Germinal center (tissue), 1 donor: ENCODE measurements around the gene GMDS.

Source experiments
- DNase-seq: peaks from one replicate; pipeline ENCODE4 v3.0.0; 2012; ENCODE audit warnings: mixed read lengths, low spot score

GMDS gene

DNA sequence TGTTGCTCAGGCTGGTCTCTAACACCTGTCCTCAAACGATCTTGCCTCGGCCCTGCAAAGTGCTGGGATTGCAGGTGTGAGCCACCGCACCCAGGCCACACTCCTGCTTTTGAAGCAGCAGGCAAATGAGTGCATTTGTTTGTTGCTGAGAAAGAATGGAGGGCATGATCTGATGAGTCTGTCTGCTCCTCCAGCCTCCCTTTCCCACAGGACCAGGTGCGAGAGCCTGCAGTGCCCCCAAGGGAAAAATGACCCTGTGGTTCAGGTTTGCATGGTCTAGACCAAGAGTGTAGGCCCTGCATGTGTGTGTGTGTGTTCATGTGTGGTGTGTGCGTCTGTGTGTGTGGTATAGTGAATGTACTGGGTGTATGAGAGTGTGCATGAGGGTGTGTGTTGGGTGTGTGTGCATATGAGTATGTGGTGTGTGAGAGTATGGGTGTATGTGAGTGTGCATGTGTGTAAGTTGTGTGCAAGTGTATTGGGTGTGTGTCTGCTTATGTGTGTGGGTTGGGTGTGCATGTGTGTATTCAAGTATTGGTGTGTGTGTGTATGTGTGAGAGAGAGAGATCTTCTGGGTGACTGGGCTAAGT lies 658.4 kb downstream of the GMDS start:
- no peak for DNase-seq

DNA sequence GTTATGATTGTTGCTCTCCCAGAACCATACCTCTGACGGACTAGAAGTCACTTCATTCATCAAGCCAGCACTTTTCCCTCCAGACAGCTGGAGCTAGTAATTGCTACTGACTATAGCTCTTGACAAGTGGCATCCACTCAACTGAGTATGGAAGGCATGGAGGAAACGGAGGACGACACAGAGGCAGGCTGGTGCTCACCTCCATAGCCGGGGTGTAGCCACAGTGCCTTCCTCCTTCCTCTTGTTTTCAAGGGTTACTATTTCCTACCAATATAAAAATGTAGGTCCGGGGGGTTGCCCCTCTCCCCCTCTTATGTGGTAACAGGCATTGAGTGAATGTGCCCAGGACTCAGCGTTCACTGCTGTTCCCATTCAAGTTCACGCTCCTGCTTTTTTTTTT lies 659.1 kb downstream of the GMDS start:
- no peak for DNase-seq

DNA sequence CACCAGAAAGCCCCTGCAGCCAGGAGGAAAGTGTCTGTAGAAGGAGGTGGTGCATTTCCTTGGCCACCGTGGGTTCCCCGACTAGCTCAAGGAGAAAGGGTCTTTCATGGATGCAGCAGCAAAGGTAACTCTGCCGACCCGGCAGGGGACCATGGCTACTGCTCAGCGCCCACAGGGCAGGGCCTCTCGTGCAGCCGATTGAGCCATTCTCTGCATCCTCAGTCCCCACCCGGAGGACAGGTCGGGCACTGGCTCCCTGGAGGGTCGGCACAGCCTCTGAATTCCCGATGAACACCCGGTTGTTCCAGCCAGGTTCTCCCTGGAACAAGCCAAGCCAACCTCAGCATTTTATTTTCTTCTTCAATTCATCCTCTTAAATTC lies 659.7 kb downstream of the GMDS start:
- DNase-seq, result no peak

DNA sequence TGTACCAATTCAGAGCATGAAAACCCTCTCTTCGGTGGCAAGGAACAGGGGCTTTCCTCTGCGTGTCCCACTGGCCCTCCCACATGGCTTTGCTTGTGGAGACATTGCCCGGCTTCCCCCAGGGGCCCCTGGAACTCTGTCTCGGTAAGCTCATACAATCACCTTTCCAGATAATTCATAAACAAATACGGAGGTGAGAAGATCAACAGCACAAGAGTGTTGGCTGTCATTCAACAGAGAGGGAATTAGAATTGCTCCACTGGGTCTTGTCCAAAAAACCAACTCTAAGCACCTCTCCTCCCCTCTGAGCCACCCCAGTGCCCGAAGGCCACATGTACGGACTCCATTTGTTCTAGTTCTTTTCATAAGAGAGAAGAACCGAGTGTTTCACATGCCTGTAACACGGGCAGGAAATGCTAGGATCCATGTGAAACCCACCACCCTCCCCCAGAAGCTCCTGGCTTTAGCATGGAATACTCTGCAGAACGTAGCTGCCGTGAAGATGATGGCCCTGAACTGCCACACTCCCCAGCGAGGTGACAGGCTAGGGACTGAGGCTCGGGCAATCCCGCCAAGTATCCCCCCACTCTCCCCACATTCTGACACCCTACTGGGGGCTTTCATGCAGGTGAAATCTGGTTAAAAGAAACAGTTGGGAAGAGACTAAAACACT lies 660.3 kb downstream of the GMDS start:
- no peak for DNase-seq

DNA sequence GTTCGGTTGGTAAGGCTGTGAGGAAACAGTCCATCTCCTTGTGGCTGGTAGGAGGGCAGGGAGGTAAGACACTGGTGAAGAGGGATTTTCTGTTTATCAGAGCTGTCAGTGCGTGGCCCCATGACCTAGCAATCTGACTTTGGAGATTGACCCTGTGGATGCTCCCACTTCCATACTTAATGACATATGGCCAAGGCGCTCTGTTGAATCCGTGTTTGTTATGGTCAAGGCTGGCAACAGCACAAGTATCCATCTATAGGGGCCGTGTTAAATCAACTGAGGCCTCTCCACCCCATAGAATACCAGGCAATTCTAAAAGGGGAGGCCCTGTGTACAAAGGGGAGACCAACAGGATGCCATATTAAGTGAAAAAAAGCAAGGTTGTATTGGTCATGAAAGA lies 661.3 kb downstream of the GMDS start:
- DNase-seq, result no peak

- DNase-seq, result no peak
Observed at GRCh38 chr6:1581120-1581991, 664.0 kb downstream of the GMDS start.

DNA sequence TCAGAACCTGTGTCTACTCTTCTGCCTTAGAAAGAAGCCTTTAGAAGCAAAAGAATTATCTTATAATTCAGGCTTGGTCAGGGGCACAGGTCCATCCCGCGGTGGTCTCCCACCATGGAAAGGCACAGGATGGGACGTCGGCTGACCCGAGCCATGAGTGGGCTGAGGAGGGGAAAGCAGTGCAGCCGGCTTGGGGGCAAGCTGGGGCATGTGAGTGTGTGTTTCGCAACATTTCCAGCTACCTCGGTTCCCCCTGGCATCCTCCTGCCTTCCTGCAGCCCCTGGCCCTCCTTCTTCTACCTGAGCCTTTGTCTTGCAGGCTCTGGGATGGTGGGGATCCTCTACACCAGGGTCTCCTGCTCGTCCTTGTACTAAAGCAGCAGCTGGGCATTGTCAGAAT lies 664.8 kb downstream of the GMDS start:
- DNase-seq, result no peak

DNA sequence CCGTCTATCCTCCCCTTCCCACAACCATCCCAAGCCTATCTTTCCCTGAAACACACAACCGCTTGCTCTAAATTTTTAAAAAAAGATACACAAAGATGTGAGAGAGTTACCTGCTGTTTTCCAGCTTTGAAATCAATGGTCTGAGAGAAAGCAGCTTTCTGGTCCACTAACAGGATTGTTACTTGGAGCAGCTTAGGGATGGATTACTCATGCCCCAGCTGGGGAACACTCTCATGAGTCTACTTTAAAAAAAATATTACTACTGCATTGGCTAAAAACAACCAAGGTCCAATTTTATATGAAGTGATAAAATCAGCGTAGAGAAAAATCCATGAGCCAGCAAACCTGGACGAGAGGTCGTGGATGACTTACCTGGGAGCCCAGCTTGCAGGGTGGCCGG lies 665.3 kb downstream of the GMDS start:
- no peak for DNase-seq

DNA sequence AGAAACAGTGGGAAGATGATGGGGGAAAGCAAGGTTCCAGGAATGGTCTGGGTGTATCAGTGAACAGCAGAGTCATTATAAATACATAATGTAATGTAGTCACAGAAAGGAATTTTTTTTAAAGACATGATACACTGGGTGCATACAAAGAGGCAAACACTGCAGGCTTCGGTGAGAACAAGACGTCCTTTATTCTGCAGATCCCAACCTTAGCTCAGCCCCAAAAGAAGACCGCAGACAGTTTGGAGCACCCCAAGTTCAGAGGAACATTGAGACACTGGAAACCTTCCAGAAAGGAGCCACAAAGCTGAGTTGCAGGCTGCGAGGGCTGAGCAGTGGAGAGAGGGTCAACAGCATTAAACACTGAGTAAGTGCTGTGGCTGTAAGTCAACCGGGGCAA lies 666.3 kb downstream of the GMDS start:
- no peak for DNase-seq

DNA sequence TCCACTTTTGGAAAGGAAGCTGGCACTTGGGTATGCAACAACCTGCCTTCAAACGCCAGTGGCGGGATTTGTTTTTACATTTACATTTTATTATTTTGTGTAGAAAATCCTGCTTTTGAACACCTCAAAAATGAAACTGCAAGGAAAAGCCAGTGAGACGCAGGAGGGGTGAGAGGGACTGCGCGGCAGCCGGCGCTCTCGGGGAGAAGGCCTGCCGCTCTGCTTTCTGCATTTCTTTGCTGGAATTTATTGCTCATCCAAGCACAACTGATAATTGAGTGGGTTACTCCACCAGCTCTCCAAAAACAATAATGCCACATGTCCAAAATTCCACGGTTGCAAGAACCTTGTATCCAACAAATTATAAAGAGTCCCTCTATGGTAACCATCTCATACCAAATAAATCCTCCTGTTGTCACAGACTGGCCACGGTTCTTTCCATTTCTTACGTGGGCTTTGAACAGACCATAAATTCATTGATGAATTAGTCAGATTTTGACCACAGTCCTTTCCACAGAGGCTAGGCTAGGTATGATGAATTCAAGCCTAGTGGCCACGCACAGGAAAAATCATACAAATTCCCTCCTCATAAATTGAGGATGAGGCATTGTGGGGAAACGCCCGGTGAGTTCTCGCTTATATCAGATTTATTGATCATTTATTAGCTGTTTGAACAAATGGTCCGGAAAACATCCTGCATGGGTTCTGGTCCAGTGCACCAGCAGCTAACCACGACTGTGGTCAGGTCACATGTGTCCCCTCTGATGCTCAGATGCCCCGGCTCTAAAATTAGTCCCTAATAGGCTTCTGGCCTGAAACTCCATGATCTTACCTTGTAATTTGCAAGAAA lies 667.3 kb downstream of the GMDS start:
- no peak for DNase-seq

GRCh38 chr6:1577146-1577680 lies 668.2 kb downstream of the GMDS start:
- no peak for DNase-seq

DNA sequence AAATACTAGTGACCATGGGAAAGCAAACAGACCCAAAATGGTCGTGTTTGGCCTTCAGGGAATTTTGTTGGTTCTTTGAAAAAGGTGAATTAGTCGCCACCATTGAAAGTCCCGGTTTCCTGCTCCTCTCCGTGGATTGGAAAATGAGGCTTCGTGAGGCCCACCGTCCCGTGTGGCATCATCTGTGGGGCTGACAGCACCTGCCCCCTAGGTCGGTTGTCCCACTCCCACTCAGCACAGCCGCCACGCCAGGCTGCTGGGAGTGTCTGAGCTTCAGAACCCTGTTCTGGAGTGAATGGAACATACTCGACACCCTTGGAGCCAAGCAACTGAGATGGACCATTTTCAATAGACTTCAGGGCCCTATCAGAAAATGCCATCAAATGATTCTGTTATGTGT lies 668.7 kb downstream of the GMDS start:
- no peak for DNase-seq

GRCh38 chr6:1576166-1576565 lies 669.2 kb downstream of the GMDS start:
- no peak for DNase-seq

DNA sequence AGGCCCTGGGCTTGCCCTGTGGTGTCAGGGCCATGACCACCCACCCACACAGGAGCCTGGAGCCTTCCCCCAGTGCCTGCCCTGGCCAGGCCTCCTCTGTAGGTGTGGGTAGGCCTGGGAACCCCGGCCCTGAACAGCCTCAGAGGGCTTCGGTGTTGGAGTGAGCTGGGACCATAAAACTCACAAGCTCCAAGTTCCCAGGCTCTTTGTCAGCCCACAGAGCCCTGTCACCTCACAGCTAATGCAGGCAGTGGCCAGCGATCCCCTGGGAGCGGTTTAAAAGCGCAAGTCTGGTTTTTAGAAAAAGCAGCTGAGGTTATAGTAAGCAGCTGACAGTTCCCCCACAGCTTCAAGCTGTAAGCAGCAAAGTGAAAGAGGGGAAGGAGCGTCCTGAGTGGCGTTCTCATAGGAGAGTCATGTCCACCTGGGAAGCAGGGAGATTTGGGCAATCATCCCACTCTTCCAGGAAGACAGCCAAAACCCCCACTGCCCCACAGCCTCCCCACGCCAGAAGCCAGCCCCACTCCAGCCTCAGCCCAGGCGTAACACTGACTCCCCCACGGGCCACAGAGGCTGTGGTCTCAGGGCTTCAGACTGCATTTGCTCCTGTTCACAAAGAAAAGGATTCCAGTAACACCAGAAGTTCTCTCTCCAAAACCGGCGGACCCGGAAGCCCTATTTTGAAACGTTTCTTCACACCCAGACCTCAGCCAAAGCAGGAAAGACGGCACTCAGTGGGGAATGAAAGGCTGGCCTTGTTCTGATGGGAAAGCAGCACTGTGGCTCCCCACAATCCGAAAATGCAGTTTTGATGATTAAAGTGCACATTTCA lies 670.0 kb downstream of the GMDS start:
- DNase-seq, result no peak

- DNase-seq, result no peak
Observed at GRCh38 chr6:1574890-1575209, 670.6 kb downstream of the GMDS start.

GRCh38 chr6:1574083-1574761 lies 671.2 kb downstream of the GMDS start:
- DNase-seq, result no peak
